Measurements from ENCODE around the gene PTCH1. TPM values are rescaled to one million over a fixed set of nuclear protein-coding genes. Genes with fewer than 3 reads are reported as not detected.

The PTCH1 gene
- polyA plus RNA-seq, 1 experiment = 2.8 TPM

GRCh38 chr9:95529910-95530309 is 13.1 kb upstream of the PTCH1 start:
- no peak for TF ChIP-seq CTCF (IDR thresholded peaks at IDR 0.05; ENCODE audit: insufficient read depth, low read depth, low read length)
- CTCF ChIA-PET = no interaction called here
- H3K27me3 ChIP-seq (ENCODE audit: control insufficient read depth, insufficient read depth, low read length) = peaks cover 5% of the 10 kb centered on the region; the same call in 1 of the 2 replicates

GRCh38 chr9:95528908-95529502 is 12.2 kb upstream of the PTCH1 start:
- H3K27me3 ChIP-seq (ENCODE audit: control insufficient read depth, insufficient read depth, low read length) = peaks cover 5% of the 10 kb centered on the region; the same call in 1 of the 2 replicates
- ChIA-PET POLR2A (no interaction called here), CTCF (interaction anchor here (0.7 kb wide), 1 partner anchor 106 kb away, joined by 3 read pairs; no protein-coding TSS in a partner anchor)
- no peak for TF ChIP-seq CTCF (IDR thresholded peaks at IDR 0.05; ENCODE audit: insufficient read depth, low read depth, low read length)
- no peak for DNase-seq (ENCODE audit: low read depth)
- no peak overlapping the region for H3K4me3 ChIP-seq (ENCODE audit: low read depth, low read length)
- no peaks in the 10 kb centered on the region for H3K36me3 ChIP-seq (ENCODE audit: control insufficient read depth, insufficient read depth, low read length)

More at GRCh38 chr9:95529910-95530309, 13.1 kb upstream of the PTCH1 start:
- no peak for DNase-seq (ENCODE audit: low read depth)
- Histone ChIP-seq H3K4me3 (ENCODE audit: low read depth, low read length) (no peak overlapping the region), H3K36me3 (ENCODE audit: control insufficient read depth, insufficient read depth, low read length) (no peaks in the 10 kb centered on the region)
- POLR2A ChIA-PET = no interaction called here

- H3K27me3 ChIP-seq (ENCODE audit: control insufficient read depth, insufficient read depth, low read length) = peaks cover 5% of the 10 kb centered on the region
- ChIA-PET CTCF (no interaction called here), POLR2A (no interaction called here)
- H3K4me3 ChIP-seq (ENCODE audit: low read depth, low read length) = no peak overlapping the region
- no peaks in the 10 kb centered on the region for H3K36me3 ChIP-seq (ENCODE audit: control insufficient read depth, insufficient read depth, low read length)
- DNase-seq (ENCODE audit: low read depth) = no peak
- no peak for TF ChIP-seq CTCF (IDR thresholded peaks at IDR 0.05; ENCODE audit: insufficient read depth, low read depth, low read length)
These were observed 6.2 kb upstream of the PTCH1 start for GRCh38 chr9:95522871-95523370.

- ChIA-PET CTCF (no interaction called here), POLR2A (no interaction called here)
- DNase-seq (ENCODE audit: low read depth) = no peak
- TF ChIP-seq CTCF (IDR thresholded peaks at IDR 0.05; ENCODE audit: insufficient read depth, low read depth, low read length) = no peak
- H3K4me3 ChIP-seq (ENCODE audit: low read depth, low read length) = no peak overlapping the region
- H3K36me3 ChIP-seq (ENCODE audit: control insufficient read depth, insufficient read depth, low read length) = no peaks in the 10 kb centered on the region
- peaks cover 4% of the 10 kb centered on the region for H3K27me3 ChIP-seq (ENCODE audit: control insufficient read depth, insufficient read depth, low read length)
These were observed 4.9 kb upstream of the PTCH1 start for GRCh38 chr9:95521699-95522098.

DNA sequence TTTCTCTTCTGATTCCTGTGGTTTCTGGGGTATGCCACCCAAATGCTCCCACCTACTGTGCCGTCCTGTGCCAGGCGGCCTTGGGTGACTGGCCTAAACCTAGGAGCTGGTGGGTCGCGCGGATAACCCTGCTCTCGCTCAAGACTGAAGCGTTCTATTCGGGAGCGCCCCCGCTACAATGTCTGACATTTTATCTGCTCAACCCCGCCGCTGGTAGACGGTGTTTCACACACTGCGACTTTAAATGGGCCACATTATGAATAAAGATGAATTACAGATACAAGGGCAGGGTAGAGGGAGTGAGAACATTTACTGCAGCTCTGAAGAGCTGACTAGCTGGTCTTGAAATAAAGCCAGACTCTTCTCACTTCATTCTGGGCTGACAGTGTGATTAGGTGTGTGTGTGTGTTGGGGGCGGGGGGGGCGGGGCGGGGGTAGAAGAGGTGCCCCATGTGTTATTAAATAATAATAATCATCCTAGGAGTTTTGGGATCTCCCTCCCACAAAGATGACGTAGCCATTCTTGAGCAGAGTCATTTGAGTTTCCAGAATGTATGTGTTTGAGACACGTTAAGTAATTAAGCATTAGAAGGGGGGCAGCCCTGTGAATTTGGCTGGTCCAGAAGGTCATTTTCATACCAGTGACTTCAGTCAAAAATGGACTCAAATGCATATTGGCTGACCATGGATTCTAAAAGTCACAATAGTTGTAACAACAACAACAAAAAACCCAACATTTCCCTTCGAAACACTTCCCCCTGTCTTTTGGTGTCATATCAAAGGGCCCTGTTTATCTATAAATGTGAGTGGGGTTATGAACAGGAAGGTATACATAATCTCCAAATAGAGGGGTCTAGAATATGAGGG is 1.0 kb upstream of the PTCH1 start:
- POLR2A ChIA-PET = interaction anchor here (0.7 kb wide), 1 partner anchor 252 kb away, joined by 3 read pairs; no protein-coding TSS in a partner anchor
- H3K36me3 ChIP-seq (ENCODE audit: control insufficient read depth, insufficient read depth, low read length) = no peaks in the 10 kb centered on the region
- no peak overlapping the region for H3K4me3 ChIP-seq (ENCODE audit: low read depth, low read length)
- no peak for TF ChIP-seq CTCF (IDR thresholded peaks at IDR 0.05; ENCODE audit: insufficient read depth, low read depth, low read length)
- CTCF ChIA-PET = interaction anchor here (0.9 kb wide), 1 partner anchor 11 kb away, joined by 3 read pairs; no protein-coding TSS in a partner anchor
- peaks cover 2% of the 10 kb centered on the region for H3K27me3 ChIP-seq (ENCODE audit: control insufficient read depth, insufficient read depth, low read length)
- DNase-seq (ENCODE audit: low read depth) = no peak

All from BJ (cell line).